Embryonic facial prominence (tissue), 1 donor: ENCODE measurements around the gene PEX3.
"Not testable (repeated sequence)": the region's sequence is repeated elsewhere in the genome, so short reads cannot be mapped to it uniquely, and the experiment has no call there.

Experiments used
- DNase-seq: peaks from one replicate; pipeline ENCODE4 v3.0.0-alpha.2; 2016; ENCODE audit errors: extremely low spot score

The PEX3 gene

DNA sequence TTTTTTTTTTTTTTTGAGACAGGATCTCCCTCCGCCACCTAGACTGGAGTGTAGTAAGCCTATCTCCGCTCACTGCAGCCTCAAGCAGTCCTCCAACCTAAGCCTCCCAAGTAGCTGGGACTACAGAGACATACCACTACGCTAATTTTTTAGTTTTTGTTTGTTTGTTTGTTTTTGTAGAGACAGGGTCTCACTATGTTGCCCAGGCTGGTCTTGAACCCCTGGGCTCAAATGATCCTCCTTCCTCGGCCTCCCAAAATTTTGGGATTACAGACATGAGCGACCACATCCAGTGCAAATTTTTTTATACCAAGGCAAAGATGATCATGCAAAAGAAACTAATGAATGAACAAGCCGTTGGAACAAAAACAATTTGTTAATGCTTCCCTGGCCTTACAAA is 55.6 kb downstream of the PEX3 start:
- no peak for DNase-seq

DNA sequence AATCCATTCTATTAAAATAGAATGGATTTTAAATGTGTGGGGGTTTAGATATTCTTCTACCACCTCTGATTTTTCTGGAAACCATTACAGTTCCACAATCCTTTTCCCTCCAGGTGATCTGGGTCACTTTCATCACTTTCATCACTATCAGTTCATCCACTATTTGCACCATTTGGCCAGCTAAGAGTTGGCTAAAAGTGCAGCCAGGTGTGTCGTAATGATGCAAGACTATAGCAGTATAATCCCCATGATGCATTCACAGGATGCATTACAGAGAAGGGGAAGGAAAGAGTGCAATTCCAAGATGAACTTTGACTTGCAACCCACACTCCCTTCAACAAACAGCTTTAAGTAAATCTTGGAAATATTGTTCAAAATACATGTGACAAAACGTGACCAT is 56.0 kb downstream of the PEX3 start:
- no peak for DNase-seq

DNA sequence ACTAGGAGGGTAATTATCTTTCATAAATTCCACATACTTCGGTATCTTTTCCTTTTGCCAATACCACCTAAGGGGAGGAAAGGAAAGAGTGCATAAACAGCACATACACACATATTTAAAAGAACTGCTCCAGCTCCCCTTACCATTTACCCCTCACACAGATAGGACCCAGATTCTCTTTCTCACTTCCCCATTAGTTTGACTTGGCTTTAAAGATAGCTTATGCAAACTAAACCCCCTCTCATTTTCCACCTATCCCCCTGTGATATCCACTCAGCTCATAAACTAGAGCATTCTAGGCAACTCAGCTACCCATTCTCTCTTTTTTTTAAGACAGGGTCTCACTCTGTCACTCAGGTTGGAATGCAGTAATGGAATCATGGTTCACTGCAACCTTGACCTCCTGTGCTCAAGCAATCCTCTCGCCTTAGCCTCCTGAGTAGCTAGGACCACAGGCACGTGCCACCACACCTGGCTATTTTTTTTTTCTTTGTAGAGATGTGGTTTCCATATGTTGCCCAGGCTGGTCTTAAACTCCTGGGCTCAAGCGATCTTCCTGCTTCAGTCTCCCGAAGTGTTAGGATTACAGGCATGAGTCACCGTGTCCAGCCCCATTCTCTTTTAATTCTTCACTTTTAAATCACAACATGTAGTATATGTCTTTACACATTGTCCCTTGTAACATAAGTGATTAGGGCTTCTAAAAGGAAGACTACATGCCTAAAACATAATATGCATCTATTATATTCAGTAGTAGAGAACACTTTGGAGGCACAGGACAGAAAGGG is 56.9 kb downstream of the PEX3 start:
- no peak for DNase-seq

DNA sequence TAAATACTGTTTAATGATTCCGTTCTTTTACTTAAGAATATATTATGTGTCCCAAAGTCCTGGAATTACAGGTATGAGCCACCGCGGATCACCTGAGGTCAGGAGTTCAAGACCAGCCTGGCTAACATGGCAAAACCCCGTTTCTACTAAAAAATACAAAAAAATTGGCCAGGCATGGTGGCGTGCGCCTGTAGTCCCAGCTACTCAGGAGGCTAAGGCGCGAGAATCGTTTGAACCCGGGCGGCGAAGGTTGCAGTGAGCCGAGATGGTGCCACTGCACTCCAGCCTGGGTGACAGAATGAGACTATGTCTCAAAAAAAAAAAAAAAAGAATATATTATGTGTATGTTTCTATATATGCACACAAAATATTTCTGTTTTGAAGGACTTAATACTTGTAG is 59.7 kb downstream of the PEX3 start:
- DNase-seq = not testable (repeated sequence)

DNA sequence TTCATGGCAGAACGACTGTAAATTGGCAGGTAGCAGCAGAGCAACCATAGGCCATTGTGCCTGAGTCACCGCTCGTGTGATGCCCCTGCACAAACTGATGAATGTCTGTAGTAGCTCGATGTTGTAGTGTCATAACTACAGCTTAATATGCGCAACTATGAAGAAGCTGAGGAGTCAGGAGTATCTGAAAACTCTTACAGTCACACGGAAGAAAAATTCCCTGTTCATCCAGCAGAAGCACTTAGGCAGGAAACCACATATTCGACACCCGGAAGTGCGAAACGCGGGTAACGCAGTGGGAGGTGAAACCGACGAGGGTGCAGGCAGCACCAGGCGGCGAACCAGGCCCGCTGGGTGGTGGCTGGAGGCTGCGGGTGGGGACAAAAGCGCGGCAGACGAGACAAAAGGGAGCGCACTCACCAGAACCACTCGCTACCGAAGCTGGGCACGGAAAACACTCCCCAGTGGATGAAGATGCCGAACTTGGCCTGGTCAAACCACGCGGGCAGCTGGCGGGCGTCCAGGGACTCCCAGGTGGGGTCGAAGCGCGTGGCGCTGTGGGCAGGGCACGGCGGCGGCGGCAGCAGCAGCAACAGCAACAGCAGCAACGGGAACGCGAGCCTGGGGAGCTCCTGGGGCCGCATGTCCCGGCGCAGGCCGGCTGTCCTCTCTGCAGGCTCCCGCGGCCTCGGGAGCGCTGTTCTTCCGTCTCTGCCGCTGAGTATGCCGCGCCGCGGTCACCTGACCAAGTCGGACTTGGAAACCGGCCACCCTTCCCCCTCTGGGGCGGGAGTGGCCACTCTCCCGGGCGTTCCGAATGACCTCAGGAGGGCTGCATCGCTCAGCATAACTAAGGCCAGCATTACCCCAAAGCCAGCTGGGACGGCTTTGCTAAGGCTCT is 60.6 kb downstream of the PEX3 start, which contains the start of gene FUCA2:
Gene FUCA2 (minus strand): TSS at position 730 of the 901 bp plus-strand sequence. CDS start 86 bp downstream, at position 644.
- DNase-seq = peak; percentile 19

DNA sequence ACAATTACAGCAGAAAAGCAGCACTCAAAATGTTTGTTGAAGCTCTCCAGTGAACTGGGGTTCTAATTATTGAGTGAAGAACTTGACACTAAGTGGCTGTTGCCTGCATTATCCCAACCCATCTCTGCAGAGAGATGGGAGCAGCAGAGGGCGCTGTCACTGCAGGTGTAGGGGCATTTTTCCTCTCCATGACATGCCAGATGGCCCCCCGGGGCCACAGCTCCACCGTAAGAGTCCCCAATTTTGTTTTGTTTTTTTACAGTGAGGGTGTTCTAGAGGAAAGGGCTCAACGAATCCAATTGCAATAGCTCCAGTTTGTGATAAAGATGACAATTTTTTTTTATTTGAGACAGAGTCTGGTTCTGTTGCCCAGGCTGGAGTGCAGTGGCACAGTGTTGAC is 62.8 kb downstream of the PEX3 start:
- DNase-seq = no peak

DNA sequence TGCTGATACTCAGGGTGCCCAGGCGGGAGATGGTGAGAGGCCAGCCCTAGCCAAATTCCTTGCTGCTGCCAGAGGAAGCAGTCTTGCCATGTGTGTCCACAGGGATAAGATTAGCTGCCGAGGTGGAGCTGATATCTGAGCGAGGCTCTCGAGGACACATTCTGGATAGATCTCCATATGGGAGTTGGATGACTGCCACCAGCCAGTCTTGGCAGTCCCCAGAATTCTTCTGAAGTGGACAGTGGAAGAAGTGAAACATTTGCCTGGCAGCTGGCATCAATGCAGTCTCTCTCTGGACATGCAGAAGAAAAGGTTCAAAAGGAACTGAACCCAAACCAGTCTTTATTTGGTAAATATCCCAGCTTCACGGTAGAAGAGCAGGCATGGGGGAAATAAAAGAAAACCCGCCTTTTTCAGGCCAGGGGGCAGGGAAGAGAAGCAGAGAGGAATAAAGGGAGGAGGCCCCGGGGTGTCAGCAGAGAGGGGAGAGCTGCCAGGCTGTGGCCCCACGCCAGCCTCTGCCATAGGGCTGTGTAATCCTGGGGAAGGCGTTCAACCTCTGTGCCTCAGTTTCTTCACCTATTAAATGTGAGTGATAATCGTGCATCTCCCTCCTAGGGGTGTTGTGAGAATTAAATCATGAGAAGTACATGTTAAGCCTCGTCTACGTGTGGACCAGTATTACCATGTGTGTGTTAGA is 64.6 kb downstream of the PEX3 start:
- no peak for DNase-seq

DNA sequence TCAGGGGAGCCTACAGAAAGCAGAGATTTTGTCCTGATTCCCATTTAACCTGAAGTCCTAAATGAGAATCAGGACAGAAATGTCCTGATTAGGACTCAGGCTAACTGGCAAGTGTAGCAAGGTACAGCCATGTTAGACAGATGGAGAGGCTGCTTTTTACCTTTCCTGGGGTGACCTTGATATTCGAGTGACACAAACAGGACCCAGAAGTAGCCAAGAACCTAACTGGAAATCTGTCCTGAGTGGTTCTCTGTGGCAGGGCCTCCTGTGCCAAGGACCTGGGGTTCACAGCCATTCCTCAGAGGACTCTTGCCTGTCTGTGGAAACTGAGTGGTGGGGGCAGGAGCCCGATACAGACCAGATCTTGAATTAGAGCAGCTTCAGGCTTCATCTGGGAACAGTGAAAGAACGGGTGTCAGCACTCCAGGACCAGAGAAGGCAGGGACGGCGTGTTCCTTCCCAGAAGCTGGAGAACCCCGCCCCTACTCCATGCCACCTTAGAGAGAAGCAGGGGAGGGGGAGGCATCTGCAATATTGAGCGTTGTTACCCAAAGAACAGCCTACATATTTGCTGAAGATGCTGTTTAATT is 65.3 kb downstream of the PEX3 start:
- no peak for DNase-seq

DNA sequence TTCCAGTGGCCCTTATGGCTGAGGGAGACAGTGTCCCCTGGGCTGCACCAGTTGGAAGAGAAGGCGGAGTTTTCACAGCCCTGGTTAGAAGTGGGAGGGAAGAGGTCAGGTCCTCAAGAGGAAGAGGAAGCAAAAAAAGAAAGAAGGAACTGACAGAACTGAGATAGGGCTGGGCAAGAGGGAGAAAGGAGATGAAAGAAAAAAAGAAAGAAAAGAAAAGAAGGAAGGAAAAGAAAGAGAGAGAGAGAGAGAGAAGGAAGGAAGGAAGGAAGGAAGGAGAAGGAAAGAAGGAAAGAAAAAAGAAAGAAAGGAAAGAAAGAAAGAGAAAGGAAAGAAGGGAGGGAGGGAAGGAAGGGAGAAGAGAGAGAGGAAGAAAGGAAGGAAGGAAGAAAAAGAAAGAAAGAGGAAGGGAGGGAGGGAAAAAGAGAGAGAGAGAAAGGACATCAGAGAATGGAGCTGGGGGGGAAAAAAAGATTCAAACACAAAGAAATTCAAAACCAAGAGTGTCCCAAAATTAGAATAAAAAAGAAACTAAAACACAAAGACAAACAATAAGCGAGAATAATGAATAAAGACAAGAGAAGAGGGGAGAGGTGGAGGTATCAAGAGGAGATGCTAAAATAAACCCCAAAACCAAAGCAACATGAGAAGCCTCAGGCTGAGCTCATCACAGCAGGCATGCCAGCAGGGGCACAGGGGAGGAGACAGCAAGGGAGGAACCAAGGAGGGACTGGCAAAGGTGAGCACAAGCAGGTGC is 66.3 kb downstream of the PEX3 start:
- no peak for DNase-seq

DNA sequence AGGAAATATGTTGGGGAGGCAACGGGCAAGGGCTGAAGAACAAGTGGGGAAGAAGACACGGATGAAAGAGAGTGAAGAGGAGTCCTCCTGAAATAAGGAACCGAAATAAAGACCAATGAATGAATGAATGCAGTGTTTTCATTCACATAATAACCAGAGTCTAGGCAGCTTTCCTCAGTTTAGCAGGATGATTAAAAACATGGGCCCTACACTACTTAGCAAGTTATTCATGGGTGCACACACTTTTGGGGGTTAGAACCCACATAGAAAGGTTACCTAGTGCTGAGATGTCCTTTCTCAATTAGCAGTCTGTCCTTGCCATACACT is 66.8 kb downstream of the PEX3 start:
- DNase-seq = no peak

DNA sequence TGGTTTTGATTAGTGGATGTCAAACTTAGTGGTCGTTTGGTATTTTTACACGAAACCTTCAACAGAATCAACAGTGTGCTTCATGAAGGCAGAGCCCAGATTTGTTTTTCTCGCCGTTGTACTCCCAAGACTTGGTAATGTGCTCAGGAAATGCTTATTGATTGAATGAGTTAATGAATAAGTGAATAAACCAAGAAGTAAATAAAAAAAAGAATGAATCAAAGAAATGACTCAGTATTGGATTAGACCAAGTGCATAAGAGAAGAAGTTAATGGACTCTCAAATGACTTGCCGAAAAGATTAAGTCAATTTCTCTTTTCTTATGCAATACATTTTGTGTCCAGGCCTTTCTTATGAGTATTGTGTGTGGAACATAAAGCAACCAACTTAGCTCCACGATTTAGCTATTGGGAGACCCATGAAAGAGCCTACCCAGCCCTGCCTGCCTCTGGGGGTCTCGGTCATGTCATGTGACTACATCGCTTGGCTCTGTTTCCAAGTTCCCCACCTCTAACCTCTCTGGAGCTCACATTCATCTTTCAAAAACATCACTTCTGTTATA is 71.5 kb downstream of the PEX3 start:
- no peak for DNase-seq

DNA sequence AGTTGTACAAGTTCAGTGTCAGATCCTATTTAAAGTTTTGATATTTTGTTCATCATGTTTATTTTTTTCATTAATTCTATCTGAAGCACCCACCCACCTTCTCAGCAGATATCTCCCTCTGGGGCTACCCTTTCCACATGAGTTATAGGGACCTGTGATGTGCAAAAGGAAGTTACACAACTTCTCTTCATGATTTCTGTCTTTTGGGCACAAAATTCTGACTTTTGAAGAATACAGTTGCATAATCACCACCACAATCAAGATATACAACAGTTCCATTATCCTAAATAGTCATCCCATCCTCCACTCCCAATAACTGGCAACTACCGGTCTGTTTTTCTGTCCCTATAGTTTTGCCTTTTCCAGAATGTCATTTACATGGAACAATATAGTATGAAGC is 74.8 kb downstream of the PEX3 start:
- DNase-seq = no peak

DNA sequence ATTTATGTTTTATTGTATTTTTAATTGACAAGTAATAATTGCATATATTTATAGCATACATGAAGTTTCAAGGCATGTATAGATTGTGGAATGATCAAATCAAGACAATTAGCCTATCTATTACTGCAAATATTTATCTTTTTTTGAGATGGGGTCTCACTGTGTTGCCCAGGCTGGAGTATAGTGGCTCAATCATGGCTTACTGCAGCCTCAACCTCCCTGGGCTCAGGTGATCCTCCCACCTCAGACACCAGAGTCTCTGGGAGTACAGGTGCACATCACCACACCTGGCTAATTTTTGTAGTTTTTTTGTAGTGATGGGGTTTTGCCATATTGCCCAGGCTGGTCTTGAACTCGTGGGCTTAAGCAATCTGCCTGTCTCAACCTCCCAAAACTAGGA is 77.1 kb downstream of the PEX3 start:
- no peak for DNase-seq

DNA sequence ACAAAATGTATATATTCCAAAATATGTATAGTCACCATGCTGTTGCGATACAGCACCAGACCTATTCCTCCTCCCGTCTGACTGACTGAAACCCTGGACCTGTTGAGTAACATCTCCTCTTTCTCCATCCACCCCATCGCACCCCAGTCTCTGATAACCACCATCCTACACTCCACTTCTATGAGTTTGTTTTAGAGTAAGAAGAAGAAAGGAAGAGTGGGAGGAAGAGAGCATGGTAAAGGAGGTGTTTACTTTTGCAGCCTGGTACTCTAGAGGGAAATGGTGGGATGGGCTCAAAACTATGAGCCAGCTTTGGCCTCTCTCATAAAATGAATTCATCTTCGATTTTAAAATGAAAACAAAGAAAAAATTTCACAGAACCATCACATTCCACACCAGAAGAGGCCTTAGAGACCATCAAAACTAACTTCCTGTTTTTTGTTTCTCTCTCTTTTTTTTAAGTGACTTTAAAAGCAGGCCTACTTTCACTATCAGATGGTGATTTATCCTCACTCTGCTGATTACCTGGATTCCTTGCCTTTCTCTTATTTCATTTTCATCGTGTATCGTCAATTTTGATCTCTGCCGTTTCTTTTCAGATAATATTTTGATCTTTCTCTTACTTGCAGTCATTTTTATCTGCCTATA is 77.7 kb downstream of the PEX3 start:
- DNase-seq = no peak

DNA sequence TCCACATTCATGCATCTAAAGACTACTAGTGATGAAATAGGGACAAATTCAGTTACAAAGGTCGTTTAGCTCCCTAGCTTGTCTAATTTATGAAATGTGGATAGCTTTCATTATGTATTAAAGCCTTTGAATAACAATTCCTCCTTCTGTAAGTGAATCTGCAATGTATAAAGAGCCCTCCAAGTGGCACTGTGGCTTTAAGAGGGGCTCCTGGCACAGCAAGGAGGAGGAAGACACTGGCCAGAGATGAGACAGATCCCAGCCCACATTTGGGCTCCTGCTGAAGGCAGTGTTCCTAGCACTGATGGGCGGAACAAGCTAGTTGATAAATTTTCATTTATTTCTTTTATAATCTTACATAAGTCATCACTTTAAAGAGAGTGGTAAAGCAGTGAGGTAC is 78.5 kb downstream of the PEX3 start:
- DNase-seq = no peak

DNA sequence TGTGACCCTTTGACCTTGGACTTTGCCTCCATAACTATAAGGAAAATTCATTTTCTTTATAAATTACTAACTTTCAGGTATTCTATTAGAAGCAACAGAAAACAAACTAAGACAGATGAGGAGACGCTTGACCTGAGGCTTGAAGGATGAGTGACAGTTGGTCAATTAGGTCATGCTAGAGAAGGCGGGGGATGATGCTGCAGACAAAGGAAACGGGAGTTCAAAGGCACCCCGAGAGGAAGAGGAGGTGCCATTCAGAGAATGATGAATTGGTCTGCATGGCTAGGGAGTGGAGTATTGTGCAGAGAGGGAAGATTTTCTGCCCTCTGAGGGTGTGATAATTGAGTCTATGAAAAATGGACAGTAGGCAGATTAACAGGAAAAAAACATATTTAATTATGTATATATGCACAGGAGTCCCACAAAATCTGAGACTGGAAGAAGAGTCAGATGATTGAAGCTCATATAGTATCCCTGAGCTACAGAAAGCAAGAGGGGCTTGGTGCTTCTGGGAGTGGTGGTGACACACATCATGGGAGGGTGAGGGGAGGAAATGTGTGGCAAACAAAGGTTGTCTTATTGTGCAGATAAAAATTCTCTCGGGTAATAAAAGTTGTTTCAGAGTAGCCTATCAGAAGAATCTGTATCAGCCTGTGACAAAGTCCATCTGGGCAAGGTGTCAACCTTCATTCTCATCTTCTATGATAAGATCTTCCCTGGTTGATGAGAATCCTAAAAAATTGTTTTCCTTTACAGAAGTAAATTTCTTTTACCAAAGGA is 81.3 kb downstream of the PEX3 start:
- DNase-seq = no peak

DNA sequence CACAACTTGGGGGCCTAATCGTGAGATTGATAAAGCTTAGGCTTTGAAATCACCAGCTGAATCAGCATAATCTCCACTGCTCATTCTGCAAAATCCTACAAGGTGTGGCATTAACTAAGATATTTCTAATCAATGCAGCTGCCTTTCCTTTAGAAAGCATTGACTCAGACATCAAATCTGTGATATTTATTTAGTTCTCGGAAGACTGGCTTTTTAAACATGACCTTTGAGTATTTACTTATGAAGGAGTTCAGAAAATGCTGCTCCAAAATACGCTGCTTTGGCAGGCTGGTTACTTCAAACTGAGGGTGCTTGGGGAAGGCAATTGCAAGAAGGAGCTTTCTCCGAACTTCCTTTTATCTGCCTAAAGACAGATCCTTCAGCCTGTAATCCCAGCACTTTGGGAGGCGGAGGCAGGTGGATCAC is 84.6 kb downstream of the PEX3 start:
- DNase-seq = no peak

DNA sequence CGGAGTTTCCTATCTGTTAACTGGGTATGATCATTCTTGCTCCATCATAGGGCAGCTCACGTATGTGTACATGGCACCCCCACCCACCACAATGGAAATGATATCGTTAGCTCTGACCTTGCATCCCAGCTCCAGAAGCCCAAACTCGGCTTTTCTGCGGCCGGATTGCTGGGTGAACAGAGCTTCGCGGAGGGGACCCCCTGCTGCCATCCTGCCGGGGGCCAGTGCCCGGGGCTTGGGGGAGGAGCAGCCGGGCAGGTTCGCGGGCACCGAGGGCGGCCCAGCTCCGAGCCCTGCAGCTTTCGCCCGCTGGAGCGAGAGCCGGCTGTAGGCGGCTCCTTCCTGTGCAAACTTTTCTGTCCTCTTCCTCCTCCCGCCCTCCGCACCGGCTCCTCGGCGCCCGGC is 85.9 kb downstream of the PEX3 start:
- DNase-seq = no peak

DNA sequence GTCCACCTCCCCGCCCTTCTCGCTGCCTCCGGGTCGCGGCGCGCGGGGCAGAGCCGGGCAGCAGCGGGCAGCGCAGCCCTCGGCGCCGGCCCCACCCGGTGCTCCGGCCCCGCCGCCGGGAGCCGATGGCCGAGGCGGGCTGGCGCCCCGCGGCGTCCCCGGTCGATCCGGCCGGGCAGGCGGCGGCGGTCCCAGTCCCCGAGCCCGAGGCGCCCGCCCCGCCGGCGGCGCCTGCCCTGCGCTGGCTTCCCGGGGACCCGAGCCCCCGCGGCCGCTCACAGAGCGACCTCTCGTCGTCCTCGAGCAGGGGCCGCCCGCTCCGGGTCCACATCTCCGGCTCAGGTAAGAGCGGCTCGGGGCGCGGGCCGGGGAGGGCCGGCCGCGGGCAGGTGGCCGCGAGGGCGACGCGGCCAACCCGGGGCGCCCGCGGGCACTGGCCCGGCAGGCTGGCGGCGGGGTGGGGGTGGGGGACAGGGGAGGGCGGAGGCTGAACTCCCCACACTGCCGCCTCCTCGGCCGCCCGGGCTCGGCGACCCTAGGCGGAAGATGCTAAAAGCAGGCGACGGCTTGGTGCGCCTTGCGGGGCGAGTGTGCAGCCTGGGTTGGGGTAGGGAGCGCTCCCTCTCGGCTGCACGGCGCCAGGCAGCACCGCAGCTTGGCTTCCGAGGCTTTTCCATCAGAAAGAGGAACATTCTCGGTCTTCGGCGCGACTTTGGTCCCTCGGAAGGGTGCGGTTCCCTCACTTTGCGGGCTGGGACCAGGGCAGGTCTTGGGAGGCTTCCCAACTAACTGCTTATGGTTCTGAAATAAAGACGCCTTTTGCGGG is 86.5 kb downstream of the PEX3 start:
- no peak for DNase-seq
